Kidney (tissue), 14 donors: ENCODE measurements around the gene SMPX. TPM values are rescaled to one million over a fixed set of nuclear protein-coding genes. Genes with fewer than 3 reads are reported as not detected.

Experiments used
- DNase-seq, 5 donors: peaks; one replicate each; pipeline ENCODE4 v3.0.0-alpha.2; 2013 to 2020
- FAIRE-seq: peaks from 2 replicates; lab custom pipeline; 2012; peaks lifted over from hg19 to GRCh38; lab: Jason Lieb, UNC
- H3K27ac ChIP-seq, 2 donors: one replicate each; pipeline ENCODE4 v1.7.0; 2013; ENCODE audit warnings: low read depth in 2 of 2, low read length in 2 of 2, inconsistent platforms in 1 of 2
- H3K27me3 ChIP-seq: one replicate; pipeline ENCODE4 v1.7.1; 2013; ENCODE audit warnings: low read length, inconsistent platforms; ENCODE audit not compliant: control insufficient read depth, insufficient read depth
- H3K36me3 ChIP-seq, 3 donors: one replicate each; pipeline versions ENCODE4 v1.7.0 to v1.7.1; 2013; ENCODE audit warnings: low read length in 3 of 3, control low read depth in 1 of 3, inconsistent platforms in 1 of 3; ENCODE audit not compliant: insufficient read depth in 3 of 3, control insufficient read depth in 2 of 3
- H3K4me1 ChIP-seq, 3 donors: one replicate each; pipeline versions ENCODE4 v1.7.0 to v1.7.1; 2013; ENCODE audit warnings: low read length in 3 of 3, inconsistent platforms in 1 of 3, low read depth in 1 of 3; ENCODE audit not compliant: control insufficient read depth in 2 of 3, insufficient read depth in 2 of 3
- H3K4me3 ChIP-seq, 3 donors: one replicate each; pipeline versions ENCODE4 v1.7.0 to v1.8.1; 2013; ENCODE audit warnings: low read length in 3 of 3, control low read depth in 1 of 3, inconsistent platforms in 1 of 3
- H3K9ac ChIP-seq, 3 donors: one replicate each; pipeline versions ENCODE4 v1.7.0 to v1.7.1; 2013; ENCODE audit warnings: low read length in 3 of 3, control low read depth in 1 of 3, inconsistent platforms in 1 of 3
- H3K9me3 ChIP-seq, 3 donors: one replicate each; pipeline versions ENCODE4 v1.7.0 to v1.7.1; 2013; ENCODE audit warnings: low read length in 3 of 3, control low read depth in 1 of 3, inconsistent platforms in 1 of 3; ENCODE audit not compliant: control insufficient read depth in 2 of 3, insufficient read depth in 1 of 3
- CTCF ChIP-seq: IDR thresholded peaks from 3 replicates; pipeline ENCODE4 v1.5.1; 2012; ENCODE audit warnings: mild to moderate bottlenecking, moderate library complexity, borderline replicate concordance; ENCODE audit not compliant: insufficient read depth; ENCODE audit errors: extremely low read depth
- intact Hi-C: fragments of 100-400 bp; cut with DNase I; formaldehyde crosslinking; loops from one replicate; pipeline ENCODE4 v1.11.1; 2022
- polyA plus RNA-seq: library from polyadenylated mRNA; stranded (reverse); fragments of 350-450 nt; fragmentation: Illumina TruSeq; extraction: RNeasy Lipid Tissue Mini Kit (QIAGEN cat#74804); gene quantifications from one replicate; pipeline ENCODE4 v1.2.3, GENCODE V29; 2014; ENCODE audit warnings: low read depth, low replicate concordance; ENCODE audit not compliant: insufficient read depth
- total RNA-seq: library from RNA; stranded (reverse); fragmentation: NEBNext Ultra II Directional; extraction: Animal tissue kit (Norgen Biotek cat#: 25700); gene quantifications from one replicate; pipeline ENCODE4 v1.2.1, GENCODE V29; 2021
- donor health status: control.
- donor health status: control.
- donor health status: control.
- donor health status: control.
- donor health status: control.
- donor health status: DM: yes; HTN: yes; CAD: no.
- donor health status: Normal renal cell carcinoma (clear cell type).

SMPX gene
- total and polyA plus RNA-seq, 2 donors from 2014 or later: not detected

- peak; percentile 68 for FAIRE-seq
- H3K27me3 ChIP-seq: peaks cover 11% of the 10 kb centered on the region
- DNase-seq: no peak
- H3K9ac ChIP-seq: no peak overlapping the region
- no peak overlapping the region for H3K4me3 ChIP-seq
- no peak for TF ChIP-seq CTCF
- no peak overlapping the region for H3K27ac ChIP-seq
- H3K36me3 ChIP-seq: no peaks in the 10 kb centered on the region
- H3K4me1 ChIP-seq: peaks cover 0 to 10% (median 0%) of the 10 kb centered on the region in 3 donors
- intact Hi-C loops: no loop called here
- H3K9me3 ChIP-seq: no peaks in the 10 kb centered on the region
Observed at GRCh38 chrX:21741869-21742701, 15.8 kb downstream of the SMPX start.

GRCh38 chrX:21741364-21741763 lies 16.6 kb downstream of the SMPX start:
- no peak overlapping the region for H3K27ac ChIP-seq
- no peak for FAIRE-seq
- H3K36me3 ChIP-seq: no peaks in the 10 kb centered on the region
- no peaks in the 10 kb centered on the region for H3K9me3 ChIP-seq
- intact Hi-C loops: no loop called here
- TF ChIP-seq CTCF: no peak
- no peak overlapping the region for H3K9ac ChIP-seq
- DNase-seq: no peak
- H3K4me1 ChIP-seq: peaks cover 0 to 10% (median 0%) of the 10 kb centered on the region in 3 donors
- no peak overlapping the region for H3K4me3 ChIP-seq
- H3K27me3 ChIP-seq: peaks cover 11% of the 10 kb centered on the region

- H3K9me3 ChIP-seq: no peaks in the 10 kb centered on the region
- TF ChIP-seq CTCF: no peak
- peaks cover 8% of the 10 kb centered on the region for H3K27me3 ChIP-seq
- H3K4me1 ChIP-seq: peaks cover 0 to 10% (median 0%) of the 10 kb centered on the region in 3 donors
- H3K4me3 ChIP-seq: no peak overlapping the region
- no peak overlapping the region for H3K9ac ChIP-seq
- no peaks in the 10 kb centered on the region for H3K36me3 ChIP-seq
- intact Hi-C loops: no loop called here
- peak overlapping the region; percentile 36 to 37 for H3K27ac ChIP-seq
- FAIRE-seq: peak; percentile 74
- DNase-seq: no peak
Observed at GRCh38 chrX:21740329-21741274, 17.3 kb downstream of the SMPX start.
